DND-41 (cell line): ENCODE measurements around the gene GRIK3.

Source experiments
- CTCF ChIP-seq: IDR thresholded peaks from 2 replicates; pipeline ENCODE4 v1.5.1; 2012; ENCODE audit warnings: borderline replicate concordance, low read length, moderate library complexity, mild to moderate bottlenecking; ENCODE audit not compliant: poor library complexity, severe bottlenecking; ENCODE audit errors: extremely low read depth
- EZH2 ChIP-seq: IDR thresholded peaks from 3 replicates; pipeline ENCODE4 v1.6.1; 2012; ENCODE audit warnings: borderline replicate concordance, low read depth, mild to moderate bottlenecking, moderate library complexity, low read length, inconsistent platforms; ENCODE audit not compliant: severe bottlenecking

GRCh38 chr1:36763771-36764170, 270.5 kb downstream of the GRIK3 start:
- TF ChIP-seq CTCF (no peak), EZH2 (no peak)
